ENCODE measurements around the gene ARHGAP28. TPM values are rescaled to one million over a fixed set of nuclear protein-coding genes. Genes with fewer than 3 reads are reported as not detected.

Gene ARHGAP28
- total RNA-seq, 2 donors from 2014 or later: 110 to 133 TPM

DNA sequence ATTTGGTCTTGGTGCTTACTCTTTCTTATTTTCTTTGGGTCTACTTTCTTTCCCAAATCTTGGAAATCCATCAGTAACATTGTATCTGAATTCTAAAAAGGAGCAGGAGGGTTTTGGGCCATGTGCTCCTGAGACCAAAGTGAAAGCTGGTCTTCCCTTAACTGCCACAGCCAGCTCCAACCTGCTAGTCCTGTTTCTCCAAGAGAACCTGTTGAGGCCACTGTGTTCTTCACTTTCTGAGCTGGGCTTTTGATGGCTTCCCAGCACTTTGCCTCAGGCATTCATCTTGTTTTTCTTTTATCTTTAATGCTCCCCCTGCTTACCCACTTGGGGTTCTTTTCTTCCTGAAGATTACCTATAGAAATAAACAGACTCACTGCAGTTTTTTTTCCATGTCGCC is 53.3 kb downstream of the ARHGAP28 start:
- H3K27ac ChIP-seq (ENCODE audit: low read depth, low read length): no peak overlapping the region
- TF ChIP-seq, protein P1, sequence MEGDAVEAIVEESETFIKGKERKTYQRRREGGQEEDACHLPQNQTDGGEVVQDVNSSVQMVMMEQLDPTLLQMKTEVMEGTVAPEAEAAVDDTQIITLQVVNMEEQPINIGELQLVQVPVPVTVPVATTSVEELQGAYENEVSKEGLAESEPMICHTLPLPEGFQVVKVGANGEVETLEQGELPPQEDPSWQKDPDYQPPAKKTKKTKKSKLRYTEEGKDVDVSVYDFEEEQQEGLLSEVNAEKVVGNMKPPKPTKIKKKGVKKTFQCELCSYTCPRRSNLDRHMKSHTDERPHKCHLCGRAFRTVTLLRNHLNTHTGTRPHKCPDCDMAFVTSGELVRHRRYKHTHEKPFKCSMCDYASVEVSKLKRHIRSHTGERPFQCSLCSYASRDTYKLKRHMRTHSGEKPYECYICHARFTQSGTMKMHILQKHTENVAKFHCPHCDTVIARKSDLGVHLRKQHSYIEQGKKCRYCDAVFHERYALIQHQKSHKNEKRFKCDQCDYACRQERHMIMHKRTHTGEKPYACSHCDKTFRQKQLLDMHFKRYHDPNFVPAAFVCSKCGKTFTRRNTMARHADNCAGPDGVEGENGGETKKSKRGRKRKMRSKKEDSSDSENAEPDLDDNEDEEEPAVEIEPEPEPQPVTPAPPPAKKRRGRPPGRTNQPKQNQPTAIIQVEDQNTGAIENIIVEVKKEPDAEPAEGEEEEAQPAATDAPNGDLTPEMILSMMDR (conservative IDR thresholded peaks at IDR 0.05): no peak
- H3K4me1 ChIP-seq (ENCODE audit: control insufficient read depth, insufficient read depth, low read length): peaks cover 14% of the 10 kb centered on the region
- H3K9me3 ChIP-seq (ENCODE audit: control insufficient read depth, low read length): peaks cover 6% of the 10 kb centered on the region
- H3K27me3 Mint-ChIP-seq (ENCODE audit: insufficient read depth): no peaks in the 10 kb centered on the region
- no CpG with 5 or more reads among the region's 1 CpG for WGBS, 2 experiments (ENCODE audit: insufficient coverage in 1 of 2, insufficient read length in 1 of 2)
- H3K4me3 Mint-ChIP-seq: no peak overlapping the region
- peaks cover 43% of the 10 kb centered on the region for H3K36me3 ChIP-seq (ENCODE audit: control insufficient read depth, insufficient read depth, low read length)
- peaks cover 19% of the 10 kb centered on the region for H3K36me3 Mint-ChIP-seq (ENCODE audit: low read depth)
- H3K9ac ChIP-seq (ENCODE audit: extremely low read depth, low read length, poor library complexity, severe bottlenecking): no peak overlapping the region
- H3K4me1 Mint-ChIP-seq: peaks cover 49% of the 10 kb centered on the region
- peaks cover 2% of the 10 kb centered on the region for H3K9me3 Mint-ChIP-seq
- no peak overlapping the region for H3K27ac Mint-ChIP-seq
- H3K4me3 ChIP-seq (ENCODE audit: low read length): no peak overlapping the region
- DNase-seq: no peak
- H3K27me3 ChIP-seq (ENCODE audit: control insufficient read depth, insufficient read depth, low read length, poor library complexity, severe bottlenecking): no peaks in the 10 kb centered on the region

DNA sequence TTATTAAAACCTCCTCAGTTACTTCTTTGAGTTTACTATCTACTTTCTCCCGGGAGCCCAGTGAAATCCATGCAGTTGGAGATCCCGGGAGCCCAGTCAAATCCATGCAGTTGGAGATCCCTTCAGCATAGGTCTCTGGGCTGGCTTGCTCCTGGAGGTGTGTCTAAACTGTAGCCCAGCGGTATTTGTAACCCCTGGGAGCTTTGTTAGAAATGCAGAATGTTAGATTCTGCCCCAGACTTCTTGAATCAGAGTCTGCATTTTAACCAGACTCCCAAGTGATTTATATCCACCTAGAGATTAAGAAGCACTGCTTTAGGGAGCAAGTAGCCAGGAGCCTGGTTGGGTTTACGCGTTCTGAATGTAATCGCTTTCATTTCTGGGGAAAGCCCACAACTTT is 54.5 kb downstream of the ARHGAP28 start:
- no peaks in the 10 kb centered on the region for H3K27me3 ChIP-seq (ENCODE audit: control insufficient read depth, insufficient read depth, low read length, poor library complexity, severe bottlenecking)
- peaks cover 39% of the 10 kb centered on the region for H3K4me1 Mint-ChIP-seq

DNA sequence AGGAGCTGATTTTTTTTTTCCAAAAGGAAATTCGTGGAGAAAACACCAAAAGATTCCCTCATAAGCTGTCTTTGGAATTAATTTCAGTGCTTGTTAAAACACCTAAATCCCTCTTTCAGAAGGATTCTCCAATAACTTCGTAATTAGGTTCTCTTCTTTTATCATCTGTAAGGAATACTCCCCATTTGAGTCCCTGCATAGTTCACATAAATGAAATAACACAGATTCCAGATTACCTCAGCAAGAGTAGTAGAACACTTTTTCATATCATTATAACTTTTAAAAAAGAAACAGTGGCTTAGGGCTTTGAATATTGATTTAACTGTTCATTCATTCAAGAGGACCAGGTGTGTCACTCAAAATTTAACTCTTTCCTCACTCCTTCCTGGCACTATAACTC is 55.5 kb downstream of the ARHGAP28 start:
- H3K27ac ChIP-seq (ENCODE audit: low read depth, low read length): no peak overlapping the region

More for the DNA sequence above, 54.5 kb downstream of the ARHGAP28 start:
- Mint-ChIP-seq H3K36me3 (ENCODE audit: low read depth) (peaks cover 31% of the 10 kb centered on the region), H3K4me3 (no peak overlapping the region), H3K27me3 (ENCODE audit: insufficient read depth) (no peaks in the 10 kb centered on the region), H3K9me3 (peaks cover 10% of the 10 kb centered on the region), H3K27ac (no peak overlapping the region)
- peaks cover 54% of the 10 kb centered on the region for H3K36me3 ChIP-seq (ENCODE audit: control insufficient read depth, insufficient read depth, low read length)
- H3K4me1 ChIP-seq (ENCODE audit: control insufficient read depth, insufficient read depth, low read length): peaks cover 14% of the 10 kb centered on the region
- no peak for DNase-seq
- WGBS, 2 experiments (ENCODE audit: insufficient coverage in 1 of 2, insufficient read length in 1 of 2): 80 to 88% methylated on average over 2 to 6 of the region's 6 CpGs
- TF ChIP-seq, protein P1 (conservative IDR thresholded peaks at IDR 0.05): no peak
- no peak overlapping the region for H3K27ac ChIP-seq (ENCODE audit: low read depth, low read length)
- peaks cover 18% of the 10 kb centered on the region for H3K9me3 ChIP-seq (ENCODE audit: control insufficient read depth, low read length)
- no peak overlapping the region for H3K4me3 ChIP-seq (ENCODE audit: low read length)
- no peak overlapping the region for H3K9ac ChIP-seq (ENCODE audit: extremely low read depth, low read length, poor library complexity, severe bottlenecking)

More for the DNA sequence above, 55.5 kb downstream of the ARHGAP28 start:
- no peaks in the 10 kb centered on the region for H3K27me3 Mint-ChIP-seq (ENCODE audit: insufficient read depth)
- 58 to 78% methylated on average over 2 of the region's 2 CpGs for WGBS, 2 experiments (ENCODE audit: insufficient coverage in 1 of 2, insufficient read length in 1 of 2)
- Histone ChIP-seq H3K9me3 (ENCODE audit: control insufficient read depth, low read length) (peaks cover 27% of the 10 kb centered on the region), H3K4me1 (ENCODE audit: control insufficient read depth, insufficient read depth, low read length) (peaks cover 14% of the 10 kb centered on the region), H3K4me3 (ENCODE audit: low read length) (no peak overlapping the region), H3K36me3 (ENCODE audit: control insufficient read depth, insufficient read depth, low read length) (peaks cover 52% of the 10 kb centered on the region), H3K9ac (ENCODE audit: extremely low read depth, low read length, poor library complexity, severe bottlenecking) (no peak overlapping the region), H3K27me3 (ENCODE audit: control insufficient read depth, insufficient read depth, low read length, poor library complexity, severe bottlenecking) (no peaks in the 10 kb centered on the region)
- H3K9me3 Mint-ChIP-seq: peaks cover 10% of the 10 kb centered on the region
- peaks cover 39% of the 10 kb centered on the region for H3K4me1 Mint-ChIP-seq
- H3K4me3 Mint-ChIP-seq: no peak overlapping the region
- DNase-seq: no peak
- H3K27ac Mint-ChIP-seq: peak overlapping the region; percentile 0
- TF ChIP-seq, protein P1 (conservative IDR thresholded peaks at IDR 0.05): no peak
- H3K36me3 Mint-ChIP-seq (ENCODE audit: low read depth): peaks cover 35% of the 10 kb centered on the region
